ACC112 (cell line): ENCODE data around the gene PLA2G2A.
"Not testable (repeated sequence)": the region's sequence is repeated elsewhere in the genome, so short reads cannot be mapped to it uniquely, and the experiment has no call there.

ENCODE experiments used
- H2AFZ ChIP-seq: fragments of 200-600 bp; sonication (generic); one replicate; pipeline ENCODE4 v1.6.0; 2017; ENCODE audit warnings: antibody characterized with exemption, low read length; ENCODE audit not compliant: unreplicated experiment
- H3K27ac ChIP-seq: fragments of 200-600 bp; sonication (generic); 2 replicates; pipeline ENCODE4 v1.5.1; 2014; ENCODE audit warnings: low read depth, mild to moderate bottlenecking, antibody characterized with exemption, low read length, moderate library complexity
- H3K27me3 ChIP-seq: fragments of 200-600 bp; sonication (generic); 2 replicates; pipeline ENCODE4 v1.6.1; 2014; ENCODE audit warnings: mild to moderate bottlenecking, antibody characterized with exemption, low read length, moderate library complexity, mixed read lengths; ENCODE audit not compliant: insufficient read depth
- H3K36me3 ChIP-seq: fragments of 200-600 bp; sonication (generic); 2 replicates; pipeline ENCODE4 v1.6.1; 2016; ENCODE audit warnings: mild to moderate bottlenecking, antibody characterized with exemption, low read length, moderate library complexity, mixed read lengths; ENCODE audit not compliant: insufficient read depth
- H3K4me1 ChIP-seq: fragments of 200-600 bp; sonication (generic); one replicate; pipeline ENCODE4 v1.6.1; 2016; ENCODE audit warnings: low read length, mixed read lengths; ENCODE audit not compliant: insufficient read depth, unreplicated experiment, control insufficient read depth
- H3K4me3 ChIP-seq: fragments of 200-600 bp; sonication (generic); 2 replicates; pipeline ENCODE4 v1.5.1; 2014; ENCODE audit warnings: mild to moderate bottlenecking, low read depth, low read length
- H3K79me2 ChIP-seq: fragments of 200-600 bp; sonication (generic); one replicate; pipeline ENCODE4 v1.6.0; 2016; ENCODE audit warnings: low read length; ENCODE audit not compliant: control insufficient read depth, unreplicated experiment, insufficient read depth

PLA2G2A gene

DNA sequence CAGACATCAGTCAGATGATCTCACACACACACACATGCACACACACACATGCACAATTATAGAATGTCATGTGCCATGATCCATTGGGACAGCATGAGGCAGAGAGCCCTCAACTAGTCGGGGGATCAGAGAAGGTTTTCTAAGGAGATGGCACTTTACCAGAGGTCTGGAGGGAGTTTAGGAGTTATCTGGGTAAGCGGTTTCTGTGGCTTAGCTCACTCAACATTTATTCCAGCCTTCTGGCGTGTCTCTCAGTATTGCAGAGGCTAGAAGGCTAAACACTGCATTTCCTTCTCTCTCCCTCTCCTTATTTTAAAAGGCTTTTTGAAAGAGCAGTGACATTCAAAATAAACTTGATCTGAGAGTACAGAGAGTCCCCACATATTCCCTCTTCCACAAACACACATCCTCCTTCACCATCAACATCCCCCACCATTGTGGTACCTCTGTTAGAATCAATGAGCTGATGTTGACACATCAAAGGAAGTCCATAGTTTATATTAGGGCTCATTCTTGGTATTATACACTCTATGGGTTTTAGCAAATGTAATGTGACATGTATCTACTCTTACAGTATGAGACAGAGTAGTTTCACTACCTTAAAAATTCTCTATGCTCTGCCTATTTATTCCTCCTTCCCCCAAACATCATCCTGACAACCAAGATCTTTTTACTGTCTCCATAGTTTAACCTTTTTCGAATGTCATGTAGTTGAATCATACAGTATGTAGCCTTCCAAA, 9.0 kb upstream of the PLA2G2A start:
- H3K4me1 ChIP-seq: no peaks in the 10 kb centered on the region
- H3K27me3 ChIP-seq: peaks cover 53% of the 10 kb centered on the region
- no peaks in the 10 kb centered on the region for H3K79me2 ChIP-seq
- no peak overlapping the region for H3K27ac ChIP-seq
- H3K36me3 ChIP-seq: no peaks in the 10 kb centered on the region
- H2AFZ ChIP-seq: no peak overlapping the region
- H3K4me3 ChIP-seq: no peak overlapping the region

DNA sequence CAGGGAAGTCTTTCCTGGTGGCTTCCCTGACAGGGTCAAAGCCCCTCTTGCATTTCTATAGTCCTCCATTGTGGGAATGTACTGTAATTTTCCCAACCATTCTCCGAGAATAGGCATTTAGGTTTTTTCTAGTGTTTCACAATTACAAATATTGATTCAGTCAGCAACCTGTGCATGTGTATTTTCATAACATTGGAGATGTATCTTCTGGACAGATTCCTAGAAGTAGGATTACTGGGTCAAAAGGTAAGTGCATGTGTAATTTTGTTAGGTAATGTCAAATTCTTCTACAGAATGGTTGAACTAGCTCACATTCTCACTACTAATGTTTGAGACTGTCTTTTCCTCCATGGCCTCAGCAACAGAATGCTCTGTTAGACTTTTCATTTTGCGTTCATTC, 8.3 kb upstream of the PLA2G2A start:
- H3K4me1 ChIP-seq: no peaks in the 10 kb centered on the region
- H3K36me3 ChIP-seq: no peaks in the 10 kb centered on the region
- H3K4me3 ChIP-seq: no peak overlapping the region
- no peaks in the 10 kb centered on the region for H3K79me2 ChIP-seq
- H3K27ac ChIP-seq: no peak overlapping the region
- peaks cover 58% of the 10 kb centered on the region for H3K27me3 ChIP-seq
- no peak overlapping the region for H2AFZ ChIP-seq

GRCh38 chr1:19984409-19985016, 5.1 kb upstream of the PLA2G2A start:
- not testable (repeated sequence) for H2AFZ ChIP-seq

DNA sequence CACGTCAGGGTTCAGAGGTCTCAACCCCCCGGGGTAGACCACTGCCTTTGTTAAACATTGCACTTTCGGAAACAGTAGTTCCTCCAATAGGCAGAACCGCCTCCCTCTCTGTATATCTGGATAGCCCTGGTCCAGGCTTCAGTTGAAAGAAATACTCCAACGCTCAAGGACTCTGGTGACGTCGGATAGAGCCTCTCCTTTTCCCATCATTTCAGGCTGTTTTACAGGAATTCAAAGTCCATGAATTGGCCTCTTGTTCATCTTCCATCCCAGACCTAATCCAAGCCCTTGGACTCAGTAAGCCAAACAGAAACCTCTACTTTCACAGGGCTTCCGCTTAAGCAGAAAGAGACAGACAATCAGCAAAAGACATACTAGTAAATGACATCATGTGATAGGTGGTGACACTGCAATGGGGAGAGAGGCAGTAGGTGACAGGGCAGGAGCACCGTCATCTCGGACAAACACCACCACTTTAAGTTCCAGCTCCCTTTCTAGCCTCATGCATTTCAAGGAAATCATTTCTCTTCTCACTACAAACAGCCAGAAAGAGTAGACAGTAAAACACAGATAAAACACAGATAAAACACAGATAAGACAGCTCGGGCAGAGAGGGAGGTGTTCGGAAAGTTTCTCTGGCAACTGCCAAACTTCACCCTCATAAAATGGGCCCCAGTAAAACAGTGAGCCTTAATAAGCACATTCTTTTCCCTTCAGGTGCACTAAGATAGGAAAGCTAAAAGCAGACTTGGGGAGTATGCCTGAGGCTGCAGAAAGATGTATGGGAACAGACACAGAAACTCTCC, 2.3 kb upstream of the PLA2G2A start:
- Histone ChIP-seq H3K4me1 (no peaks in the 10 kb centered on the region), H3K27me3 (peaks cover 54% of the 10 kb centered on the region), H3K36me3 (no peaks in the 10 kb centered on the region), H3K79me2 (no peaks in the 10 kb centered on the region), H2AFZ (no peak overlapping the region), H3K27ac (no peak overlapping the region), H3K4me3 (no peak overlapping the region)

More at GRCh38 chr1:19984409-19985016, 5.1 kb upstream of the PLA2G2A start:
- not testable (repeated sequence) for H3K4me1 ChIP-seq, H3K4me3 ChIP-seq, H3K36me3 ChIP-seq, H3K79me2 ChIP-seq, H3K27ac ChIP-seq
- peaks cover 63% of the 10 kb centered on the region for H3K27me3 ChIP-seq

- Histone ChIP-seq H2AFZ (no peak overlapping the region), H3K27ac (no peak overlapping the region), H3K4me1 (no peaks in the 10 kb centered on the region), H3K4me3 (no peak overlapping the region), H3K36me3 (no peaks in the 10 kb centered on the region), H3K27me3 (peaks cover 60% of the 10 kb centered on the region), H3K79me2 (no peaks in the 10 kb centered on the region)
Observed at GRCh38 chr1:19981170-19981506, 1.7 kb upstream of the PLA2G2A start.

- no peak overlapping the region for H3K27ac ChIP-seq
- H3K27me3 ChIP-seq: peaks cover 62% of the 10 kb centered on the region
- no peaks in the 10 kb centered on the region for H3K36me3 ChIP-seq
- H3K4me3 ChIP-seq: no peak overlapping the region
- no peaks in the 10 kb centered on the region for H3K4me1 ChIP-seq
- no peaks in the 10 kb centered on the region for H3K79me2 ChIP-seq
- no peak overlapping the region for H2AFZ ChIP-seq
Observed at GRCh38 chr1:19980314-19980713, 896 bp upstream of the PLA2G2A start.

GRCh38 chr1:19978143-19978542, 1.3 kb downstream of the PLA2G2A start:
- no peak overlapping the region for H3K27ac ChIP-seq
- no peak overlapping the region for H2AFZ ChIP-seq
- H3K79me2 ChIP-seq: no peaks in the 10 kb centered on the region
- no peaks in the 10 kb centered on the region for H3K36me3 ChIP-seq
- no peak overlapping the region for H3K4me3 ChIP-seq
- H3K4me1 ChIP-seq: no peaks in the 10 kb centered on the region
- peaks cover 59% of the 10 kb centered on the region for H3K27me3 ChIP-seq

GRCh38 chr1:19976317-19977003, 3.0 kb downstream of the PLA2G2A start:
- no peak overlapping the region for H3K27ac ChIP-seq
- H2AFZ ChIP-seq: no peak overlapping the region
- peaks cover 57% of the 10 kb centered on the region for H3K27me3 ChIP-seq
- H3K36me3 ChIP-seq: no peaks in the 10 kb centered on the region
- no peaks in the 10 kb centered on the region for H3K4me1 ChIP-seq
- H3K4me3 ChIP-seq: no peak overlapping the region
- no peaks in the 10 kb centered on the region for H3K79me2 ChIP-seq

DNA sequence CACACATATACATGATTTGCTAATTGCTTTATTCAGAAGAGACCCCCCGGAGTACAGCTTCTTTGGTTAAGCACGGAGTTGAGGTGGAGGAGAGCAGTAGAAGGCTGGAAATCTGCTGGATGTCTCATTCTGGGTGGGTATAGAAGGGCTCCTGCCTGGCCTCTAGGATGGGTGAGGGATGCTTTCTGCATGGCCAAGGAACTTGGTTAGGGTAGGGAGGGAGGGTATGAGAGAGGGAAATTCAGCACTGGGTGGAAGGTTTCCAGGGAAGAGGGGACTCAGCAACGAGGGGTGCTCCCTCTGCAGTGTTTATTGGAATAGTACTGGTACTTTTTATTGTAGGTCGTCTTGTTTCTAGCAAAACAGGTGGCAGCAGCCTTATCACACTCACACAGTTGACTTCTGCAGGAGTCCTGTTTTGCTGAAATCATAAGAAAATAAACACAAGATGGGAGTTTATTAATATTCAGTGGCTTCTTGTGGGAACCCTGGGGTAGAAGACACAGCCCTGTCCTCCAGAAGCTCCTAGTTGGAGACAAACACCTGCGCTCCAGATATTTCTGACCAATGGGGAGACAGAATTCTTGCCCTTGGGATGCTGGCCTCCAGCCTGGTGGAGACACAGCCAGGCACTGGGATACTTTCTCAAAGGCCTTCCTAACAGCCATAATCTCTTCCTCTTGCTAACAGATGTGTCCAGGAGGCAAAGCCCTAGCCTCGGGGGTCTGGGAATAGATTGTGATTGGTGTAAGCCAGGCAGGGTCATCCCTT, 3.8 kb downstream of the PLA2G2A start:
- H3K4me1 ChIP-seq: no peaks in the 10 kb centered on the region
- H3K79me2 ChIP-seq: no peaks in the 10 kb centered on the region
- H3K4me3 ChIP-seq: no peak overlapping the region
- H3K27ac ChIP-seq: no peak overlapping the region
- H3K36me3 ChIP-seq: no peaks in the 10 kb centered on the region
- H3K27me3 ChIP-seq: peaks cover 54% of the 10 kb centered on the region
- H2AFZ ChIP-seq: no peak overlapping the region

- Histone ChIP-seq H3K27me3 (peaks cover 54% of the 10 kb centered on the region), H3K79me2 (no peaks in the 10 kb centered on the region), H2AFZ (no peak overlapping the region), H3K4me3 (0 out of 2 replicates have a peak overlapping the region, but pooled peaks have one; percentile 23), H3K36me3 (no peaks in the 10 kb centered on the region), H3K4me1 (no peaks in the 10 kb centered on the region), H3K27ac (no peak overlapping the region)
Observed at GRCh38 chr1:19974822-19975416, 4.5 kb downstream of the PLA2G2A start.
